ENCODE data around the gene ASTL. TPM values are rescaled to one million over a fixed set of nuclear protein-coding genes. Genes with fewer than 3 reads are reported as not detected.

The ASTL gene
- total RNA-seq, 3 donors from 2014 or later (not counting 1 experiment from before 2014, with no cell fraction given): 5.5 to 11.3 (median 8.8) TPM

GRCh38 chr2:96097951-96098823 lies 40.1 kb downstream of the ASTL start:
- no peaks in the 10 kb centered on the region for H3K9me3 ChIP-seq (ENCODE audit: control insufficient read depth, insufficient read depth, low read length)
- WGBS (ENCODE audit: insufficient coverage): 75% methylated on average over 7 of the region's 7 CpGs
- ATAC-seq (no peak), DNase-seq (peak in 1 of 2 donors; percentile 7)
- TF ChIP-seq CTCF (IDR thresholded peaks at IDR 0.05): no peak
- H3K4me3 ChIP-seq (ENCODE audit: low read length): no peak overlapping the region
- Mint-ChIP-seq H3K9me3 (no peaks in the 10 kb centered on the region), H3K36me3 (no peaks in the 10 kb centered on the region), H3K4me1 (no peaks in the 10 kb centered on the region), H3K4me3 (no peak overlapping the region), H3K27me3 (ENCODE audit: low read depth in 2 of 2) (peaks cover 0 to 2% of the 10 kb centered on the region in 2 donors), H3K27ac (no peak overlapping the region)
- H3K36me3 ChIP-seq (ENCODE audit: control insufficient read depth, insufficient read depth, low read length): no peaks in the 10 kb centered on the region
- no peak overlapping the region for H3K27ac ChIP-seq (ENCODE audit: low read length)
- no peaks in the 10 kb centered on the region for H3K27me3 ChIP-seq (ENCODE audit: control insufficient read depth, insufficient read depth, low read length)
- H3K4me1 ChIP-seq (ENCODE audit: control insufficient read depth, insufficient read depth, low read length): no peaks in the 10 kb centered on the region
- intact Hi-C loops (cut with micrococcal nuclease): no loop called here

- Histone ChIP-seq H3K9me3 (ENCODE audit: control insufficient read depth, insufficient read depth, low read length) (no peaks in the 10 kb centered on the region), H3K27ac (ENCODE audit: low read length) (no peak overlapping the region), H3K4me3 (ENCODE audit: low read length) (no peak overlapping the region), H3K4me1 (ENCODE audit: control insufficient read depth, insufficient read depth, low read length) (no peaks in the 10 kb centered on the region), H3K36me3 (ENCODE audit: control insufficient read depth, insufficient read depth, low read length) (no peaks in the 10 kb centered on the region), H3K27me3 (ENCODE audit: control insufficient read depth, insufficient read depth, low read length) (no peaks in the 10 kb centered on the region)
- Mint-ChIP-seq H3K36me3 (no peaks in the 10 kb centered on the region), H3K27me3 (ENCODE audit: low read depth in 2 of 2) (peaks cover 0 to 2% of the 10 kb centered on the region in 2 donors), H3K27ac (no peak overlapping the region), H3K9me3 (no peaks in the 10 kb centered on the region), H3K4me1 (no peaks in the 10 kb centered on the region), H3K4me3 (no peak overlapping the region)
- intact Hi-C loops (cut with micrococcal nuclease): no loop called here
- DNase-seq (no peak), ATAC-seq (no peak)
- no peak for TF ChIP-seq CTCF (IDR thresholded peaks at IDR 0.05)
- 86% methylated on average over 5 of the region's 5 CpGs for WGBS (ENCODE audit: insufficient coverage)
Measured at GRCh38 chr2:96097441-96097840, 40.9 kb downstream of the ASTL start.

GRCh38 chr2:96095116-96095636 lies 43.1 kb downstream of the ASTL start:
- 91% methylated on average over 7 of the region's 7 CpGs for WGBS (ENCODE audit: insufficient coverage)
- H3K4me1 Mint-ChIP-seq: no peaks in the 10 kb centered on the region
- H3K36me3 Mint-ChIP-seq: no peaks in the 10 kb centered on the region
- Histone ChIP-seq H3K36me3 (ENCODE audit: control insufficient read depth, insufficient read depth, low read length) (no peaks in the 10 kb centered on the region), H3K4me3 (ENCODE audit: low read length) (no peak overlapping the region), H3K27me3 (ENCODE audit: control insufficient read depth, insufficient read depth, low read length) (no peaks in the 10 kb centered on the region), H3K4me1 (ENCODE audit: control insufficient read depth, insufficient read depth, low read length) (no peaks in the 10 kb centered on the region), H3K27ac (ENCODE audit: low read length) (no peak overlapping the region), H3K9me3 (ENCODE audit: control insufficient read depth, insufficient read depth, low read length) (no peaks in the 10 kb centered on the region)
- H3K9me3 Mint-ChIP-seq: no peaks in the 10 kb centered on the region
- no peak overlapping the region for H3K27ac Mint-ChIP-seq
- ATAC-seq: no peak
- DNase-seq: no peak
- H3K27me3 Mint-ChIP-seq (ENCODE audit: low read depth in 2 of 2): no peaks in the 10 kb centered on the region
- TF ChIP-seq CTCF (IDR thresholded peaks at IDR 0.05): no peak
- intact Hi-C loops (cut with micrococcal nuclease): no loop called here
- H3K4me3 Mint-ChIP-seq: no peak overlapping the region

Data from natural killer cell (primary cell).